Suprapubic skin (tissue), 4 donors: ENCODE measurements around the gene ULBP3. TPM values are rescaled to one million over a fixed set of nuclear protein-coding genes. Genes with fewer than 3 reads are reported as not detected.

ENCODE experiments used
- DNase-seq, 2 donors: peaks; one replicate each; pipeline ENCODE4 v3.0.0-alpha.2; 2019; ENCODE audit warnings: low spot score in 2 of 2
- H3K27ac ChIP-seq: fragments of 200-600 bp; sonication (generic); one replicate; pipeline ENCODE4 v1.5.1; 2019
- H3K27me3 ChIP-seq: fragments of 200-600 bp; sonication (generic); one replicate; pipeline ENCODE4 v1.5.1; 2019
- H3K36me3 ChIP-seq: fragments of 200-600 bp; sonication (generic); one replicate; pipeline ENCODE4 v1.5.1; 2019
- H3K4me1 ChIP-seq: fragments of 200-600 bp; sonication (generic); one replicate; pipeline ENCODE4 v1.5.1; 2019
- H3K4me3 ChIP-seq: fragments of 200-600 bp; sonication (generic); one replicate; pipeline ENCODE4 v1.5.1; 2019; ENCODE audit warnings: mild to moderate bottlenecking
- H3K9me3 ChIP-seq: fragments of 200-600 bp; sonication (generic); one replicate; pipeline ENCODE4 v1.5.1; 2019
- EP300 ChIP-seq: sonication (generic); formaldehyde crosslinking; IDR thresholded peaks from one replicate; pipeline ENCODE4 v1.6.1; 2017; ENCODE audit warnings: antibody characterized with exemption
- POLR2A ChIP-seq, 2 donors: fragments of 450-650 bp; IDR thresholded peaks; one replicate each; pipeline ENCODE4 v1.6.1; 2017; ENCODE audit warnings: antibody characterized with exemption in 2 of 2, mild to moderate bottlenecking in 2 of 2, moderate library complexity in 2 of 2
- POLR2AphosphoS5 ChIP-seq, 3 donors: sonication (generic); formaldehyde crosslinking; IDR thresholded peaks; one replicate each; pipeline ENCODE4 v1.6.1; 2017; ENCODE audit warnings: antibody characterized with exemption in 3 of 3
- WGBS: methylation state at CpG from one replicate; pipeline ENCODE4 v1.1.5; 2018; 5-methylcytosine and 5-hydroxymethylcytosine counted together
- total RNA-seq, 4 donors: library from RNA; depleted of rRNA; stranded (reverse); fragments of >200 nt; gene quantifications; one replicate each; pipeline ENCODE4 v1.1.0, GENCODE V29; 2016
- TF ChIP-seq, protein P1 (sequence below), 2 donors: fragments of 200-600 bp in 1 of 2; fragments of 450-650 bp in 1 of 2; sonication (generic) in 1 of 2; IDR thresholded peaks; one replicate each; pipeline ENCODE4 v1.5.1; 2016 to 2019; ENCODE audit warnings: antibody characterized with exemption in 2 of 2, mild to moderate bottlenecking in 1 of 2, moderate library complexity in 1 of 2

The ULBP3 gene
- total RNA-seq, 4 donors from 2014 or later = 0.78 to 2.1 TPM; not detected in 2

DNA sequence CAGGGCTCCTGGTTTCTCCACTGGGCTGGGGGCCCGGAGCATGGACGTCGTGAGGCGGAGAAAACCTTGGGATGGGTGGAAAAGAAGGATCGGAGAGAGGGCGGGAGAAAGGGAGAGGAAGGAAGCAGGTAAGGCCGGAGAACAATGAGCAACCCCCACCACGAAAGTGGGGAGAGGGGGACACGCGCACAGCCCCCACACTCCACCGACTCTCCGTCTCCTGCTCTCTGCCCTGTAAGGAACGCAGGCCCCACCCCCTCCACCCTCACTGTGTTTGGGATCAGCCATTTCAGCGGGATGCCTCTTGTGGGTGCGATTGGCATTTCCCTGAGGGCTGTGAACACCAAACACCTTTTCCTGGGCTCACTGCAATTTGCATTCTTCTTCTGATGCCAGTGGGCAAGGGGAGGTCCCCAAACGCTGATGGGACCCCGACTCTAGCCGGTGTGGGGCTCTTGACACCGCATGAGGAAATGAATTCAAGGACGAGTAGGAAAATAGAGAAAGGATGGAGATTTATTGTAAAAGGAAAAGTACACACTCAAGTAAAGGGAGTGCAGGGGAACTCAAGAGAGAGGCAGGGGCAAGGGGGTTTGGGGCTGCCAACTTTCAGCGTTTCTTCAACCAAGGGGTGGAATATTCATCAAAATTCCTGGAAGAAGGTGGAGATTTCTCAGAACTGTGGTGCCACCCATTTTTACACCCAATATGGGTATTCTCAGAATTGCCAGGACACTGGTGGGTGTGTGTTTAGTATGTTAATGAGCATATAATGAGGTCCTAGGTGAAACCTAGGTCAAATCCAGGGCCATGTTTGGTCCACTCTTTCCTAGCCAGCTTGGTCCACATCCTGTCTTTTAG, 30.5 kb downstream of the ULBP3 start:
- H3K9me3 ChIP-seq = no peaks in the 10 kb centered on the region
- peaks cover 15% of the 10 kb centered on the region for H3K4me1 ChIP-seq
- peak overlapping the region; percentile 32 for H3K4me3 ChIP-seq
- no peak overlapping the region for H3K27ac ChIP-seq
- WGBS = 6% methylated on average over 21 of the region's 21 CpGs
- peak in 1 of 2 donors; percentile 61 for DNase-seq
- TF ChIP-seq, protein P1, sequence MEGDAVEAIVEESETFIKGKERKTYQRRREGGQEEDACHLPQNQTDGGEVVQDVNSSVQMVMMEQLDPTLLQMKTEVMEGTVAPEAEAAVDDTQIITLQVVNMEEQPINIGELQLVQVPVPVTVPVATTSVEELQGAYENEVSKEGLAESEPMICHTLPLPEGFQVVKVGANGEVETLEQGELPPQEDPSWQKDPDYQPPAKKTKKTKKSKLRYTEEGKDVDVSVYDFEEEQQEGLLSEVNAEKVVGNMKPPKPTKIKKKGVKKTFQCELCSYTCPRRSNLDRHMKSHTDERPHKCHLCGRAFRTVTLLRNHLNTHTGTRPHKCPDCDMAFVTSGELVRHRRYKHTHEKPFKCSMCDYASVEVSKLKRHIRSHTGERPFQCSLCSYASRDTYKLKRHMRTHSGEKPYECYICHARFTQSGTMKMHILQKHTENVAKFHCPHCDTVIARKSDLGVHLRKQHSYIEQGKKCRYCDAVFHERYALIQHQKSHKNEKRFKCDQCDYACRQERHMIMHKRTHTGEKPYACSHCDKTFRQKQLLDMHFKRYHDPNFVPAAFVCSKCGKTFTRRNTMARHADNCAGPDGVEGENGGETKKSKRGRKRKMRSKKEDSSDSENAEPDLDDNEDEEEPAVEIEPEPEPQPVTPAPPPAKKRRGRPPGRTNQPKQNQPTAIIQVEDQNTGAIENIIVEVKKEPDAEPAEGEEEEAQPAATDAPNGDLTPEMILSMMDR (IDR thresholded peaks at IDR 0.05) = no peak
- TF ChIP-seq EP300 (no peak), POLR2A (IDR thresholded peaks at IDR 0.05) (no peak), POLR2AphosphoS5 (IDR thresholded peaks at IDR 0.05) (no peak)
- peaks cover 79% of the 10 kb centered on the region for H3K27me3 ChIP-seq
- H3K36me3 ChIP-seq = no peaks in the 10 kb centered on the region

DNA sequence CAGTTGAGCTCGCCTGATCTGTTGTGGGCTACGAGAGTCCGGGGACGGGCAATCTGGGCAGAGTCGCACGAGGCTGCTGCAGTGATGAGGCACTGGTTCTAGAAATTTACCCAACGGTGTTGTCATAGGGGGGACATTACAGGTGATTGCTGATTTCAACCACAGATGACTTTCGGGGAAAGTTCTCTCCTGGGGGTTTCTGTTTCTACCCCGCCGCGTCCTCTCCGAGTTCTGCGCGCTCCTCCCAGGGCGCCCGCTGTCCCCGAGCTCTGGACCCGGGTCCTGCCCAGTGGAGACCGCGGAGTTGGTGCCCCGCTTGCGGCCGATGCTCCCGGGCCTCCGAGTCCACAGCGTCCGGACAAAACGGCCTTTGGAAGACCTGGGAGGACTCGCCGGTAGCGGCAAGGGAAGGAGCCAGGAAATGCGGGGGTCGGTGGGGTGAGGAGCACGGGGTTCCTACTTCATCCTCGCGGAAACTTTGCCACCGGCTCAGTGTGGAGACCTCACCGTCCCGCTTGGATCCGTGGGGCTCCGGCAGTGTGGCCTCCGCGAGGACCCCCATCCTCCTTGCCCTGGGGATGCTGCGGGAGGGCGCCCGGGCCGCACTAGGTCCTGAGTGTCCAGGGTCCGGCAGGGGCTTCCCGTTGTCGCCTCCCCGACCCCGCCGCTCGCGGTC, 31.3 kb downstream of the ULBP3 start:
- peak in 1 of 2 donors; percentile 67 for DNase-seq
- no peaks in the 10 kb centered on the region for H3K36me3 ChIP-seq
- peaks cover 15% of the 10 kb centered on the region for H3K4me1 ChIP-seq
- H3K27ac ChIP-seq = no peak overlapping the region
- peak overlapping the region; percentile 32 for H3K4me3 ChIP-seq
- no peaks in the 10 kb centered on the region for H3K9me3 ChIP-seq
- TF ChIP-seq POLR2A (IDR thresholded peaks at IDR 0.05) = no peak
- TF ChIP-seq, protein P1 (IDR thresholded peaks at IDR 0.05) = no peak
- TF ChIP-seq POLR2AphosphoS5 (IDR thresholded peaks at IDR 0.05) = no peak
- TF ChIP-seq EP300 = no peak
- H3K27me3 ChIP-seq = peaks cover 74% of the 10 kb centered on the region
- 5% methylated on average over 32 of the region's 55 CpGs for WGBS

DNA sequence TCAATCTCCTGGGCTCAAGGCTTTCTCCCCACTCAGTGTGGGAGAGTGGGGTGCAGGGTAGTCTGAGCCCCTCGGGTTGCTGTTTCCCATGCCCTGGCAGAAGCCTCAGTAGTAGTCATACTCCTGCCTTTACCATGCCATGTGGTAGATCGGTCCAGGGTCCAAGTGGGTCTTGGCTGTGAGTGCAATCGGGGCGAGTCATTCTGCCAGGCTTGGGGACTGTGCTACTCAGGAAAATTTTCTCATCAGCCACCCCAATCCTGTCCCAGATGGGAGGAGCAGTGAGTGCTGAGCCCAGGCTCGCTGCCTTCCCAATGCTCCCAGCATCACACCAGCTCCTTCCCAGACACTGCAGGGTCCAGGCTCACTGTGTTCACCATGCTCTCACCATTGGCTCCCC, 32.8 kb downstream of the ULBP3 start:
- Histone ChIP-seq H3K4me3 (no peak overlapping the region), H3K4me1 (peaks cover 15% of the 10 kb centered on the region), H3K9me3 (no peaks in the 10 kb centered on the region), H3K27me3 (peaks cover 63% of the 10 kb centered on the region), H3K27ac (no peak overlapping the region), H3K36me3 (no peaks in the 10 kb centered on the region)
- TF ChIP-seq, protein P1 (IDR thresholded peaks at IDR 0.05) = no peak
- TF ChIP-seq EP300 = no peak
- TF ChIP-seq POLR2A (IDR thresholded peaks at IDR 0.05) = no peak
- TF ChIP-seq POLR2AphosphoS5 (IDR thresholded peaks at IDR 0.05) = no peak
- 96% methylated on average over 3 of the region's 5 CpGs for WGBS
- DNase-seq = peak in 1 of 2 donors; percentile 28

DNA sequence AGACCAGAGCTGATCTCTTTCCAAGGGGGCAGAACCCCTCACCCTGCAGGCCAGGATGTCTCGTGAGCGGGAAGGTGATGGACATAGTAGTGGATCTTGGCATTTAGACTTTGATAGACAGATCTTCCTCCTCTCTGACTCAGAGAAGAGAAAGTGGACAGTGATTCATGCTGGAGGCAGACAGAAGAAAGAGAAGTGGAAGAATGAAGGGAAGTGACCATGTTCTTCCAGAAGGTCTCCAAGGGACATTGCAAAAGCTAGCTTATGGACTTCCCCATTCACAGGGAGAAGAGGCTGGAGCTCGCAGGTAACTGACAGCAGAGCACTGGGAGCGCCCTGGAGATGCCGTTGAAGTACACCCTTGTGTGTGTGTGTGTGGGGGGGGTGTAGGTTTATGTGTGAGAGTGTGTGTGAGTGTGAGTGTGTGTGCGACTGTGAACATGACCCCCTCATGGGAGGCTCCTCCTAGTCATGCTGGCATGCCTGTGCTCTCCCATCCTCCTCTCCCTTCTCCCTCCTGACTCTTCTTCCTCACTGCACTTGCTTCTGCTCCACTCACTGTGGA, 35.6 kb downstream of the ULBP3 start:
- peaks cover 13% of the 10 kb centered on the region for H3K4me1 ChIP-seq
- no peaks in the 10 kb centered on the region for H3K36me3 ChIP-seq
- H3K27me3 ChIP-seq = peaks cover 36% of the 10 kb centered on the region
- no peak overlapping the region for H3K4me3 ChIP-seq
- TF ChIP-seq, protein P1 (IDR thresholded peaks at IDR 0.05) = no peak
- TF ChIP-seq EP300 (no peak), POLR2AphosphoS5 (IDR thresholded peaks at IDR 0.05) (no peak), POLR2A (IDR thresholded peaks at IDR 0.05) (no peak)
- no peaks in the 10 kb centered on the region for H3K9me3 ChIP-seq
- 94% methylated on average over 6 of the region's 6 CpGs for WGBS
- H3K27ac ChIP-seq = no peak overlapping the region
- no peak for DNase-seq

DNA sequence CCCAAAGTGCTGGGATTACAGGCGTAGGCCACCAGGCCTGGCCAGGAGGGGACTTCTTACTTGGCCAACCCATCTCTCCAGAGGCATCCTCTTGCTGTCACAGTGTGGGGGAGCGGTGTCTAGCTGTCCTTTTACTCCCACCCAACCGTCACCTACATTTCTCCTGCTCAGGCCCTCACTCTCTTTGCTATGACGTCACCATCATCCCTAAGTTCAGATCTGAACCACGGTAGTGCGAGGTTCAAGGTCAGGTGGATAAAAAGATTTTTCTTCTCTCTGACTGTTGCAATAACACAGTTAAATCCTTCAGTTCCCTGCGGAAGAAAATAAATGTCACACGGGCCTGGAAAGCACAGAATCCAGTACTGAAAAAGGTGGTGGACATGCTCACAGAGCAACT, 36.3 kb downstream of the ULBP3 start:
- no peaks in the 10 kb centered on the region for H3K9me3 ChIP-seq
- H3K36me3 ChIP-seq = no peaks in the 10 kb centered on the region
- no peak overlapping the region for H3K27ac ChIP-seq
- no peak overlapping the region for H3K4me3 ChIP-seq
- WGBS = 97% methylated on average over 8 of the region's 8 CpGs
- no peak for TF ChIP-seq POLR2A (IDR thresholded peaks at IDR 0.05)
- TF ChIP-seq EP300 = no peak
- TF ChIP-seq, protein P1 (IDR thresholded peaks at IDR 0.05) = no peak
- no peak for TF ChIP-seq POLR2AphosphoS5 (IDR thresholded peaks at IDR 0.05)
- no peak for DNase-seq
- H3K4me1 ChIP-seq = peaks cover 6% of the 10 kb centered on the region
- H3K27me3 ChIP-seq = peaks cover 34% of the 10 kb centered on the region
